Mesothelial cell of epicardium (in vitro differentiated cells): ENCODE data around the gene GNAO1. TPM values are rescaled to one million over a fixed set of nuclear protein-coding genes. Genes with fewer than 3 reads are reported as not detected.

Experiments used
- DNase-seq, 2 experiments: peaks; one replicate each; pipeline ENCODE4 v3.0.0; 2021; ENCODE audit warnings: low spot score in 2 of 2; ENCODE audit not compliant: unreplicated experiment in 2 of 2
- H3K27ac Mint-ChIP-seq: 2 replicates; pipeline ENCODE4 v1.8.0; 2021; ENCODE audit warnings: mixed read lengths
- H3K27me3 Mint-ChIP-seq: 2 replicates; pipeline ENCODE4 v1.8.0; 2021; ENCODE audit warnings: low read depth, mixed read lengths
- H3K36me3 Mint-ChIP-seq: 2 replicates; pipeline ENCODE4 v1.8.0; 2021; ENCODE audit warnings: mixed read lengths
- H3K4me1 Mint-ChIP-seq: 2 replicates; pipeline ENCODE4 v1.8.0; 2021; ENCODE audit warnings: mixed read lengths
- H3K4me3 Mint-ChIP-seq: 2 replicates; pipeline ENCODE4 v1.8.0; 2021; ENCODE audit warnings: mild to moderate bottlenecking, moderate library complexity, mixed read lengths
- H3K9me3 Mint-ChIP-seq: 2 replicates; pipeline ENCODE4 v1.8.0; 2021; ENCODE audit warnings: mixed read lengths
- total RNA-seq: library from RNA; stranded (reverse); gene quantifications from 3 replicates; pipeline ENCODE4 v1.2.1, GENCODE V29; 2021
- TF ChIP-seq, protein P1 (sequence below): fragments of 200-600 bp; sonication (generic); IDR thresholded peaks from one replicate; pipeline ENCODE4 v1.5.0; 2021; ENCODE audit warnings: antibody characterized with exemption; ENCODE audit not compliant: unreplicated experiment

Gene GNAO1
- total RNA-seq, 1 donor from 2014 or later: 3.3 TPM

DNA sequence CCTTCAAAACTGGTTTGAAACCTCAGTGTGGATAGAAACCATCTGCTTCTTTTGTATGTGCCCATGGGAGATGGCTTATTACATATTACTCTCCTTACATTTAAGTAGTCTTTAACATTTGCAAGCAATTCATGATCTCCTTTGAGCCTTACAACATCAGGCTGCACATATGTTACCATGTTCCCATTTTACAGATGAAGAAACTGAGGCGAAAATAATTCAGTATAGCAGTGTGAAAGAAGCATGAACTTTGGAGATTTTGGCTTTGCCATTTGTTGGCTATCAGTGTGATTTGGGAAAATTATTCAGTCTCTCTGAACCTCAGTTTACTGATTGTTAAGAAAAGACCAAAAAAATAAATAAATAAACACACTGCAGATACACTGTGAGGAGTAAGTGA is 15.7 kb downstream of the GNAO1 start:
- no peak overlapping the region for H3K27ac Mint-ChIP-seq
- H3K4me3 Mint-ChIP-seq: no peak overlapping the region
- peaks cover 5% of the 10 kb centered on the region for H3K4me1 Mint-ChIP-seq
- H3K9me3 Mint-ChIP-seq: peaks cover 6% of the 10 kb centered on the region
- peaks cover 8% of the 10 kb centered on the region for H3K27me3 Mint-ChIP-seq
- no peaks in the 10 kb centered on the region for H3K36me3 Mint-ChIP-seq
- TF ChIP-seq, protein P1, sequence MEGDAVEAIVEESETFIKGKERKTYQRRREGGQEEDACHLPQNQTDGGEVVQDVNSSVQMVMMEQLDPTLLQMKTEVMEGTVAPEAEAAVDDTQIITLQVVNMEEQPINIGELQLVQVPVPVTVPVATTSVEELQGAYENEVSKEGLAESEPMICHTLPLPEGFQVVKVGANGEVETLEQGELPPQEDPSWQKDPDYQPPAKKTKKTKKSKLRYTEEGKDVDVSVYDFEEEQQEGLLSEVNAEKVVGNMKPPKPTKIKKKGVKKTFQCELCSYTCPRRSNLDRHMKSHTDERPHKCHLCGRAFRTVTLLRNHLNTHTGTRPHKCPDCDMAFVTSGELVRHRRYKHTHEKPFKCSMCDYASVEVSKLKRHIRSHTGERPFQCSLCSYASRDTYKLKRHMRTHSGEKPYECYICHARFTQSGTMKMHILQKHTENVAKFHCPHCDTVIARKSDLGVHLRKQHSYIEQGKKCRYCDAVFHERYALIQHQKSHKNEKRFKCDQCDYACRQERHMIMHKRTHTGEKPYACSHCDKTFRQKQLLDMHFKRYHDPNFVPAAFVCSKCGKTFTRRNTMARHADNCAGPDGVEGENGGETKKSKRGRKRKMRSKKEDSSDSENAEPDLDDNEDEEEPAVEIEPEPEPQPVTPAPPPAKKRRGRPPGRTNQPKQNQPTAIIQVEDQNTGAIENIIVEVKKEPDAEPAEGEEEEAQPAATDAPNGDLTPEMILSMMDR: no peak
- DNase-seq: no peak

DNA sequence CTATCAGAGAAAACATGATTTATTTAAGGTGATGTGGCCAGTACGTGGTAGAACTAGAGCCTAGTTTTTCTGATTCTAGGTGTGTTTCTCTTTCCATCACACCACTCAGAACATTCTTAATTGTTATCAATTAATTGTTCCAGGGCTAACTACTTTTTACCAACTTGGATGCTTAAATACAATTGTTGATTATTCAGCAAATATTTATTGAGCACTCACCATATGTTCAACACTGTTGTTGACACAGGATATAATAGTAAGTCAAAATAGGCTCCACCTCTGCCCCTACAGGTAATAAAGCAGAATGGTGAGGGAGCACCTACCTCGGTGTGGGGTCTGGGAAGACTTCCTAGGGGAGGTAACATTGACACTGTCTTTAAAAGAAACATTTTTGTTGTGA is 16.1 kb downstream of the GNAO1 start:
- Mint-ChIP-seq H3K4me1 (peaks cover 8% of the 10 kb centered on the region), H3K4me3 (no peak overlapping the region), H3K27ac (no peak overlapping the region), H3K9me3 (peaks cover 6% of the 10 kb centered on the region), H3K27me3 (peaks cover 8% of the 10 kb centered on the region), H3K36me3 (no peaks in the 10 kb centered on the region)
- TF ChIP-seq, protein P1: no peak
- no peak for DNase-seq

DNA sequence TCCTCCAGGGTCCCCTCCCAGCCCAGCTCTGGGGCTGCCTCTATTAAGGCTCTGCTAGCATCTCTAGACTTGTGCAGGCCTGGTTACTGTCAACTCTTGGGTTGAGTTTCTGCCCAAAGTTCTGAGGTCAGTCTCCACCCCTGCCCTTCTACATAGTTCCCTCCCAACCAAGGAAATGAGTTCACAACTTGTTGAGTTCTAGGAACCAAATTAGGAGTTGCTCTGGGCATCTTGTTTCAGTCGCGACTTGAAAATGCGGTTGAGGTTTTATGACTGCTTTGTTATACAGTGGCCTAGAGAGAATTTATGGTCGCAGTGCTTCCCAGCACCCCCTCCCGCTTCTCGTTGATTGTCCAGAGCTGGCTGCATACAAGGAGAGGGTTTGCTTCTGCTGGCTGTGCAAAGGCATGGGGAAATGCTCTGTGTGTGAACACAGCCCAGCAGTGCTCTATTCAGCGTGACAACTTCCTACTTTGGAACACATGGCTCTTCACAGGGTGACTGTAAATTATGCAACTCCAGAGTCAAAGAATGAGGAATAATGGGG is 20.2 kb downstream of the GNAO1 start:
- TF ChIP-seq, protein P1: no peak
- Mint-ChIP-seq H3K27me3 (peaks cover 2% of the 10 kb centered on the region), H3K36me3 (no peaks in the 10 kb centered on the region), H3K4me3 (no peak overlapping the region), H3K4me1 (peaks cover 11% of the 10 kb centered on the region), H3K9me3 (peaks cover 6% of the 10 kb centered on the region), H3K27ac (no peak overlapping the region)
- DNase-seq: no peak

DNA sequence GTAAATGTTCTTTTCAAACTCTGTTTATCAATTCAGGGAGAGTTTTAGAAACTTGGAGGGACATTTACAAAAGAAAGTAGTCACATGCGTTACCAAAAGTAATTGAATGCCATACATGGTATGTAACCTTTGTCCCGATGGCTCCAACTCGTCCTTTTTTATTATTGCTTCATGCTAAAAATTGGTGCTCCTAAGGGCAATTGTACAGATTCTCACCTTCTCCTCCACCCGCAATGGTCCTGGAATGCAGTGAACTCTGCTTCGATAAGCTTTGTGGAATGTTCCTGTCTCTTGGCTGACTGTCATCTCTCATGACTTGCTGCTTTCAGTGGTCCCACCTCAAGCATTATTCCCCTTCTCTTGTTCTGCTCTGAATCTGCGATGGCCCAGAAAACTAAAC is 20.9 kb downstream of the GNAO1 start:
- Mint-ChIP-seq H3K36me3 (no peaks in the 10 kb centered on the region), H3K27ac (no peak overlapping the region), H3K4me1 (peaks cover 11% of the 10 kb centered on the region), H3K4me3 (no peak overlapping the region), H3K9me3 (peaks cover 6% of the 10 kb centered on the region), H3K27me3 (peaks cover 2% of the 10 kb centered on the region)
- DNase-seq: no peak
- TF ChIP-seq, protein P1: no peak

DNA sequence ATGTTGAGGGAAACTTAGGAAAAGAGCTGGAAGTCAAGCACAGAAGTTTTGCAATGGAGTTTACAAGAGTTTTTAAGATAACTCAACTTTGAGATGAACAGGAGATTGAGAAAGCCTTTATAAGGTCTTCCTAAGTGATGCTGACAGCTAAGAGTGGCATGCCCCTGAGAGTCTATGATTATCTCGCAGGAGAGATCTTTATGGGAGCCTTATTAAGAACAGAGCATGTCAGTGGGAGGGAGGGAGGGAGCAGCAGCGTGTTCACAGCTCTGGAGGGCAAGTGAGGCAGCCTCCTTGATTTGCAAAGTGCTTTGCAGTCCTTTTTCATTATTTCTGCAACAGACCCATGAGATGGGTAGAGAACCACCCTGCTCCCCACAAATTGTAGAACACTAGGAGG is 30.7 kb downstream of the GNAO1 start:
- Mint-ChIP-seq H3K27ac (no peak overlapping the region), H3K4me1 (no peaks in the 10 kb centered on the region), H3K36me3 (no peaks in the 10 kb centered on the region), H3K4me3 (no peak overlapping the region), H3K27me3 (peaks cover 8% of the 10 kb centered on the region), H3K9me3 (no peaks in the 10 kb centered on the region)
- TF ChIP-seq, protein P1: no peak
- no peak for DNase-seq

DNA sequence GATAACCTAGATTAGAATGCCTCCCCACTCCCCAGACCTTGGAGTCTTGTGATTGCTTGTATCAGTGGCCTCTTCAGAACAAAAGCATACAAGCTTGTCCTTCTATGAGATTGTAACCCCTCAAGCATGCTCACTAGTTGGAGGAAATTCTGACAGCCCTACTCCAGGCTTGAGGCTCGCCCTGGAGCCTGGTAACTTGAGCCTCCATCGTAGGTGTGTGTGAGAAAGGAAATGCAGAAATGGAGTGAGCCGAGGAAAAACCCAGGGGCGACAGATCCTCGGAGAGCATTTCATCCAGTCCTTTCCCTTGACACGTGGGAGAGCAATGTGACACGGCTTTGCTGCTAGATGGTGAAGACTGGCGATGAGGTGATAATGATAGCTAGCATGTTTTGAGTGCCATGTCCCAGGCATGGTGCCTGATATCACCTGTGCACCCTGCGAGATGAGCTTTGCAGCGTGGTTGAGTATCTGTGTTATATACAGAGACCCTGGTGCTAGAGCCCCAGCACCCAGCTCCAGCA is 31.2 kb downstream of the GNAO1 start:
- TF ChIP-seq, protein P1: no peak
- no peak overlapping the region for H3K27ac Mint-ChIP-seq
- peaks cover 8% of the 10 kb centered on the region for H3K27me3 Mint-ChIP-seq

More for the DNA sequence above, 31.2 kb downstream of the GNAO1 start:
- no peak for DNase-seq
- H3K4me3 Mint-ChIP-seq: no peak overlapping the region
- no peaks in the 10 kb centered on the region for H3K4me1 Mint-ChIP-seq
- H3K36me3 Mint-ChIP-seq: no peaks in the 10 kb centered on the region
- no peaks in the 10 kb centered on the region for H3K9me3 Mint-ChIP-seq
